HG03025 (cell line): Measurements from ENCODE around the gene TRNP1.

Experiments used
- ATAC-seq: cut with Tn5 transposase; IDR thresholded peaks from one replicate; pipeline ENCODE4 v1.9.1; 2021; ENCODE audit warnings: mild to moderate bottlenecking, moderate library complexity; ENCODE audit not compliant: unreplicated experiment, low FRiP score

TRNP1 gene

GRCh38 chr1:27025718-27026117, 32.2 kb downstream of the TRNP1 start:
- ATAC-seq, result no peak

GRCh38 chr1:27026621-27027574, 33.4 kb downstream of the TRNP1 start:
- no peak for ATAC-seq

GRCh38 chr1:27027575-27028250, 34.2 kb downstream of the TRNP1 start:
- ATAC-seq, result no peak

GRCh38 chr1:27029517-27029916, 36.0 kb downstream of the TRNP1 start:
- no peak for ATAC-seq

DNA sequence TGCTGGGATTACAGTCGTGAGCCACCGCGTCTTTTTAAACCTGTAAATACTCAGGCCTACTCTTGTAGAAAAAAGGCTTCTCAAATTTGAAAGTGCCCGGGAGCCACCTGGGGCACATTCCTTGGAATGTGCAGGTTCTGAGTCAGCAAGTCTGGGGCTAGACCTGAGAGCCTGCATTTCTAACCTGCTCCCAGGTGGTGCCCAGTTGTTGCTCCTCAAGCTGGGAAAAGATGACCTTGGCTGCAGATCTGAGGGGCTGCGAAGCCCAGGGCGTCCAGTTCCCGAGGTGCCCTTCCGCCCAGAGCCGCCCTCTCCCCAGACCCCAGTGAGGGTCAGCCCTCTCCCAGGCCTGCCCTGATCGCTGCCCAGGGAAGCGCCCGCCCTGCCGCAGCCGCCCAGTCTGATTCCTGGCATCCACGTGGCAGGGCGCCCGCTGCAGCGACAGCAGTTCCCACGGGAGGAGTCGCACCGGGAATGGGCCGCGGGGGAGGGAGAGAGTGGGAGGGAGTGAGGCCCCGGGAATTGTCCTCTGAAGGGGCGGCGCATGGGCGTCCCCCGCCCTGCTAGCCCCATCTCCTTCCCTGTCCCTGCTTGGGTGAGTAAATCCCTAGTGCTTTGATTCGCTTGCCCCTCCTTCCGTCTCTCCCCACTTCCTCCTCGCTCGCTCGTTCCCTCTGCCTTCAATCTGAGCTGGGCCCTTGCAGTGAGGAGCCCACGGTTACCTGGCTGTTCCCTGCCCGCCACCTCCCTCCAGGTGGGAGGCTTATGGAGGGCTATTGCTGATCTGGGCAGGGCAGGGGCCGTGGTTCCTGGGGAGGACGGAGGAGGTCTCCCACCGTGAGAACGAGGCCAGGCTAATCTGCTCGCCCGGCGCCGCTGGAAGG, 38.0 kb downstream of the TRNP1 start:
- ATAC-seq, result no peak

DNA sequence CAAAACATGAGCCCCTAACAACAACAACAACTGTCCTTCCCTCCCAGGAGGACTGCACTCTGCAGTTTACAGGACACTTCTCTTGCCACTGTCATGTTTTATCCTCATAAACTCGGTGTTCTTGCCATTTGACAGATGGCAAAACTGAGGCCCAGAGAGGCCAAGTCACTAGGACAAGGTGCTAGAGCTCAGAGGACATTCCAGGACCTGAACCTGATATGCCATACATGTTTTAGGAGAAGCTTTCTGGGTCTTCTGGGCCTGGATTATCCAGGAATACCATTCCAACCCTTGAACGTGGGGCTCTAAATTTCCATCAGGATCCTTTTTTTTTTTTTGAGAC, 38.6 kb downstream of the TRNP1 start:
- ATAC-seq, result no peak

DNA sequence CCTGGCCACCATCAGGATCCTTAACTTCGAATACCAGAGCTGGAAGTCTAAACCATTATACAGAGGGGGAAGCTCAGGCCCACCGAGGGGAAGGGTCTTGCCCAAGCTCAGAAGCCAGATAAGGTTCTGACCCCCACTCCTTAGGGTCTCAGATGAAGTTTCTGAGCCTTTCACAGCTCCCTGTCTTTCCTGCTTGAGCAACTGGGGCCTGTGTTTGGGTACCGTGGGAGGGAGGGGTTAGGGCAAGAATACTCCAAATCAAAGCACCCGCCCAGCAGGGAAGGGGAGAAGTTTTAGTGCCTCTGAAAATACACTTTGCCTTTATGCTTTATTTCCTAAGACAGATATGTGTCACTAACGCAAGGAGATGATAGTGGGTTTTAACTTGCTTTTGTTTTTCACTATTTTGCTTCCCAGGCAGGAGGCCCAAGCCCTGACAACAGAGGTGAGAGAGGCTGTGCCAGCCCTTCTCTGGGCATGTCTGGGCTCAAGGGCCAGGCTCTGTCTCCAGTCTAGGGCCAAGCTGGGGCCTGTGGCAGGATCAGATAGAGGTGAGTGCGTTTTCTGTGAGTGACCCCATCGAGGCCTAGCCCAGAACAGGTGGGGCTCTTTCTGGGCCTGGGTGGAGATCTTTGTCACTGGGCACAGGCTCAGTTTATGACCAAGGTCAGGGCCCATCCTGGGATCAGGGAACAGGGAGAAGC, 39.7 kb downstream of the TRNP1 start:
- no peak for ATAC-seq

- no peak for ATAC-seq
Measured at GRCh38 chr1:27035344-27035743, 41.9 kb downstream of the TRNP1 start.

DNA sequence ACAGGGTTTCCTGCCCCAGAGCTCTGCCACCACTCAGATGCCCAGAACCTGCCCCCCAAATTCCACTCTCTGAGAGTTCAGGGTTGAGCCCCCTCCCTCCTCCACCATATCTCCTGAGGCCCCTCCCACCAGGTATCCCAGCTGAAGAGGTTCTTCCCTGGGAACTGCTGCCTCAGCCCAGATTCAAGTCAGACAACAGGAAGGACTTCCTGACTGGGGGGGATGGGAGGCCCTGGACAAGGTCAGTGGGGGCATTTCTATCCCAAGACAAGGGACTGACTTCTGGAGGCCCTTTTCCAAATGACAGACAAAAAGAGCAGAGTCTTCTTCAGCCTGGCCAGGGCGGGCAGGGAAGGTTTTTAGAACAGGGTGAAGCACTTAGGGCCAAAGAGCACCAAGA, 43.2 kb downstream of the TRNP1 start:
- ATAC-seq, result no peak

GRCh38 chr1:27037518-27037917, 44.0 kb downstream of the TRNP1 start:
- no peak for ATAC-seq

DNA sequence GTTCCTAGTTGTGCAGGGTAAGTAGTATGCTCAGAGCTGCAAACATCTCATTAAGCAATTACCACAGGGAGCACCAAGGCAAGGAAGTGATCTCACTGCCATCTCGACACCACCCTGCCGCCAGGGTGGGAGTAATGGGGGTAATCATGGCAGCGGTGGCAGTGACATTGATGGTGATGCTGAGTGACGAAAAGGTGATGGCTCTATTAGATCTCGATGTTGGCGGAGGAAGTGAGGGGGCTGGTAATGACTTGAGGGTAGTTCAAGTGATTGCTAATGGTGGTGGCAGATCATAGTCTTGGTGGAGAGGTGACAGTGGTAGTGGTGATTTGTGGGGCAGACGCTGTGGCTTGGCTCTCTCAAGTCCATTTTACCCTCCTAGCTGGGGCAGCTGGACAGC, 44.5 kb downstream of the TRNP1 start:
- no peak for ATAC-seq

- no peak for ATAC-seq
Measured at GRCh38 chr1:27042670-27043069, 49.2 kb downstream of the TRNP1 start.

DNA sequence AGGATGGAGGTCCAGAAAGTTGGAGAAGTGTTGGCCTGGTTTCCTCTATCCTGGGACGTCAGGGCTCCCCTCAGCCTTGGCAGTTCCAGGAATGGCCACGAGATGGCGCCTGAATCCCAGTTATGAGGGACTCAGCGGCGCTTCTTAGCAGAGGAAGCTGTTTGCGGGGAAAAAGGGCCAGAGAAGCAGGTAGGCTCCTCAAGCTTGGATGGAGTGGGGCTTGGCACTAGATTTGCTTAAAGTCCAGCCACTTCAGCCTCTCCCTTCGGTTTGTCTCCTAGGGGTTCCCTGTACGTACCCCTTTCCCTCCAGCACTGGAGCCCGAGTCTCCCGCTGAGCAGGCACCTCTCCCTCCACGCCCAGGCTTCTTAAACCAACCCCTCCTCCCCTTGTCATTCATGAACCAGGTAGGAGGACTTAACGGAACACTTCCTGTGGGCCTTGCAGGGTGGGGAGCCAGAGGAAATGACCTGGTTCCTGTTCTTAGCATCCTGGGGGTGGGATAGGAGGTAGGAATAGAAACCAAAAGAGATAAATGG, 51.2 kb downstream of the TRNP1 start:
- ATAC-seq, result no peak

GRCh38 chr1:27045973-27046558, 52.6 kb downstream of the TRNP1 start:
- ATAC-seq, result no peak

DNA sequence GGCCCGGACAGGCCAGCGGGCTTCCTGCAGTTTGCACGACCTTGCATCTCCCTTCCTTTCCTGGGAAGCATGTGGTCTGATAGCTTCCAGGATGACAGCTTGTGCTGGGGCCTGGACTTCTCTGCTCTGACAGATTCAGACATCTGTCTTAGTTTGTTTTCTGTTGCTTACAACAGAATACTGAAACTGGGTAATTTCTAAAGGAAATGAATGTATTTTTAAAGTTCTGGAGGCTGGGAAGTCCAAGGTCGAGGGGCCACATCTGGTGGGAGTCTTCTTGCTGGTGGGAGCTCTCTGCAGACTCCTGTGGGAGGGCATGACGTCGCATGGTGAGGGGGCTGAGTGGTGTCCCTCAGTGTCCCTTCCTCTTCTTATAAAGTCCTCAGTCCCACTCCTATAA, 54.4 kb downstream of the TRNP1 start:
- ATAC-seq, result no peak

DNA sequence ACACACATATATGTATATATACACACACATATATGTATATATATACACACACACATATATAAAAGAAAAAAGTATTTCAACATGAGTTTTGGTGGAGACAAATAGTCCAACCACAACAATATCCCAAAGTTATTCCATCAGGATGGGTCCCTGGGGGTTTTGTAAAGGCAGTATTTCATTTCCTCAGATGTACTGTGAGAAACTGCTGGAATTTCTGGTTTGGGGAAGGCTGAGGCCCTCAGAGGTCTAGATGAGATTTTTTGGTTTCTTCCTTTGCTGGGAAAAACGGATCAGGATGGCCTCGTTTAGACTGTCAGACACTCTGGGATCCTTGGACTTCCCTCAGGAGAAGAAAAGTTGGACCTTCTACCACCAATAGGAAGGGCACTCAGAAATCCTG, 55.6 kb downstream of the TRNP1 start:
- no peak for ATAC-seq

GRCh38 chr1:27049607-27050006, 56.1 kb downstream of the TRNP1 start:
- no peak for ATAC-seq
